UCSD-AML1 (cell line): ENCODE results near the gene ARMC7.
A peak's percentile ranks its signal among the peaks of the same experiment; 100 is the strongest.
"Not testable (repeated sequence)": the region's sequence is repeated elsewhere in the genome, so short reads cannot be mapped to it uniquely, and the experiment has no call there.

Source experiments
- DNase-seq: peaks from one replicate; lab custom pipeline; 2025; ENCODE audit not compliant: unreplicated experiment; lab: John Stamatoyannopoulos, UW

Gene ARMC7

DNA sequence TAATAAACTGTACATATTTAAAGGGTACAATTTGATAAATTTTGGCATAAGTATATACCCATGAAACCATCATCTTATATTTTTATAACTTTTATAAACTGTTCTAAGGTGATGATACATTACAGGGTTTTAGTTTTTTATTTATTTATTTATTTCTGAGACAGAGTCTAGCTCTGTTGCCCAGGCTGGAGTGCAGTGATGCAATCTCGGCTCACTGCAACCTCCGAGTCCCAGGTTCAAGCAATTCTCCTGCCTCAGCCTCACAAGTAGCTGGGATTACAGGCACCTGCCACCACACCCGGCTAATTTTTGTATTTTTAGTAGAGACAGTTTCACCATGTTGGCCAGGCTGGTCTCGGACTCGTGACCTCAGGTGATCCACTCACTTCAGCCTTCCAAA lies 18.2 kb downstream of the ARMC7 start:
- DNase-seq = not testable (repeated sequence)

- no peak for DNase-seq
Observed at GRCh38 chr17:75128694-75129505, 19.1 kb downstream of the ARMC7 start.

GRCh38 chr17:75129576-75129975 lies 19.8 kb downstream of the ARMC7 start:
- no peak for DNase-seq

DNA sequence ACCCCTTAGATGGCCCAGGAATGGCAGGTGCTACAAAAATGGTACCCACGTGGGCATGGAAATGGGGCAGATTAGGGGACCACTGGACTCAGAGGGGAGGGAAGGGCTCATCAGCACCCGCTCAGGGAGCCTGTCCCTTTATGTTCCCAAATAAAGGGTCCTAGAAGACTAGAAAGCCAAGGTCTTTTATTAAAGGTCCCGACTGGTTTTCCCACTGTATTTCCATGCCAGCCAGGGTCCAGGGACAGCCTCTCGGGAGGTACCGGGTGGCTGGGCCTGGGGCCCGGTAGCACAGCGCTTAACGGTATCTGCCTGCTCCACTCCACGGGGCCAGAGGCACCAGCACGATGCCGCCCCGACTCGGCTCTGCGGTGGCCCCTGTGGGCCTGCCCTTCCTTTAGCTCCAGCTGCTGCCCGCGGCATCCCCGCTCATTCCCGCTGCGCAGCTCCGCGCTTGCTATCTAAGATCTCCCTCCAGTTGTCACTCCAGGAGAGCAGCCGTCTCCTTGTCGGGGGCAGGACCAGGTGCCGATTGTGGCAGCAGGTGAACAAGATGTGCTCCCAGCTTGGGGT lies 20.4 kb downstream of the ARMC7 start:
- DNase-seq = no peak

- DNase-seq = peak; percentile 66
Observed at GRCh38 chr17:75130632-75131277, 21.0 kb downstream of the ARMC7 start.

DNA sequence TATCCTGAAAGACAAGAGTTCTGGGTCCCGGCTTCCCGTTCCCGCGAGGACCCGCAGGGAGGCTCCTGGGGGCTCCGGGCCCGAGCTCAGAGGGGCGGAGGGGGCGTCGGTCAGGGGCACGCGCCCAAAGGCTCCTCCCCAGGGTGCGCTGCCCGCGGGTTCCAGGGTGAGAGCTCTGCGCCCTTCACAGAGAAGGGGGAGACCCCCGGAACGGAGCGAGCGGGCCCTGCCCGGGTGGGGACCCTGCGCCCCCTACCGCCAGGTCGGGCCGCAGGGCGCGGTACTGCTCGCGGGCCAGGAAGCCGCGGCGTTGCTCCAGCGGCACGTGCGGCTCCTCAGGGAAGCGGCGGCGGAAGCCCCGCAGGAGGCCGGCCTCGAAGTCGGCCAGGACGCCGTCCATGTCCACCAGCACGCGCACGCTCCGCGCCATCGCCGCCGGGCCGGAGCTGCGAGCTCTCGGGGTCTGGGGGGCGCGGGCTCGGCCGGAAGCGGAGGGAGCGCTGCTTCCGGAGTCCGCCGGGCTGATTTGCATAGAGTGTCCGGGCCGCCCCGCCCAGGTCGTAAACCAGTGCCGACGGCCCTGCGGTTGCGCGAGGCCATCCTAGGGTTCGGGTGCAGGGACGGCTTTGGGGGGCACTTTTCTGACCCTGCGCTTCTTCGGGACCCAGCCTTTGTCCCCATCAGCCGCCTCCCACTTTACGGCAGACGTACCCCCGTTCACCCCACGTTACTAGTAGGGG lies 21.7 kb downstream of the ARMC7 start, which contains the start of gene NT5C:
TSS of gene NT5C (minus strand) at position 465 of the 740 bp plus-strand sequence. CDS start at position 430, 35 bp downstream.
- peak; percentile 83 for DNase-seq

DNA sequence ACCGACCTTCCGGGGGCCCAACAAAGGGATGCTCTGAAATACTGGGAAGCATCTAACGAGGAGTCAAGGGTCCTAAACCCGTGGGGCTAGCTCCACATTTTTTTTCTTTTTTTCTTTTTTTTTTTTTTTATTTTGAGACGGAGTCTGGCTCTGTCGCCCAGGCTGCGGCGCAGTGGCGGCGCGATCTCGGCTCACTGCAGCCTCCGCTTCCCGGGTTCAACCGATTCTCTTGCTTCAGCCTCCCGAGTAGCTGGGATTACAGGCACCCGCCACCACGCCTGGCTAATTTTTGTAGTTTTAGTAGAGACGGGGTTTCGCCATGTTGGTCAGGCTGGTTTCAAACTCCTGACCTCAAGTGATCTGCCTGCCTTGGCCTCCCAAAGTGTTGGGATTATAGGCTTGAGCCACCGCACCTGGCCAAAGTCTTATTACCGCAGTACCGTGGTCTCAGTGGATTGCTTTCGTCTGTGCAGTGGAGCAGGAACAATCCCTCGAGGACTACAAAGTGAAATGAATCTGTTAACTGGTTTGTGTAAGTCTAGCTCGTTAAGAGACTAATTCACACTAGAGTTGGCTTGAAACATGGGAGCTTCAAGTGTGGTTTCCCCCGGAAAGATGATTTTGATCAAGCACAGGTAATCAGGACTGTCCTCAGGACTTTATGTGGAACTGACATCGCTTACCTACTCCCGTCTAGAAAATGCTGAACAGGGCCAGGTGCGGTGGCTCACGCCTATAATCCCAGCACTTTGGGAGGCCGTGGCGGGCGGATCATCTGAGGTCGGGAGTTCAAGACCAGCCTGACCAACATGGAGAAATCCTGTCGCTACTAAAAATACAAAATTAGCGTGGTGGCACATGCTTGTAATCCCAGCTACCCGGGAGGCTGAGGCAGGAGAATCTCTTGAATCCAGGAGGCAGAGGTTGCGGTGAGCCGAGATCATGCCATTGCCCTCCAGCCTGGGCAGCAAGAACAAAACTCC lies 22.5 kb downstream of the ARMC7 start:
- not testable (repeated sequence) for DNase-seq

- DNase-seq = no peak
Observed at GRCh38 chr17:75133001-75133400, 23.2 kb downstream of the ARMC7 start.

DNA sequence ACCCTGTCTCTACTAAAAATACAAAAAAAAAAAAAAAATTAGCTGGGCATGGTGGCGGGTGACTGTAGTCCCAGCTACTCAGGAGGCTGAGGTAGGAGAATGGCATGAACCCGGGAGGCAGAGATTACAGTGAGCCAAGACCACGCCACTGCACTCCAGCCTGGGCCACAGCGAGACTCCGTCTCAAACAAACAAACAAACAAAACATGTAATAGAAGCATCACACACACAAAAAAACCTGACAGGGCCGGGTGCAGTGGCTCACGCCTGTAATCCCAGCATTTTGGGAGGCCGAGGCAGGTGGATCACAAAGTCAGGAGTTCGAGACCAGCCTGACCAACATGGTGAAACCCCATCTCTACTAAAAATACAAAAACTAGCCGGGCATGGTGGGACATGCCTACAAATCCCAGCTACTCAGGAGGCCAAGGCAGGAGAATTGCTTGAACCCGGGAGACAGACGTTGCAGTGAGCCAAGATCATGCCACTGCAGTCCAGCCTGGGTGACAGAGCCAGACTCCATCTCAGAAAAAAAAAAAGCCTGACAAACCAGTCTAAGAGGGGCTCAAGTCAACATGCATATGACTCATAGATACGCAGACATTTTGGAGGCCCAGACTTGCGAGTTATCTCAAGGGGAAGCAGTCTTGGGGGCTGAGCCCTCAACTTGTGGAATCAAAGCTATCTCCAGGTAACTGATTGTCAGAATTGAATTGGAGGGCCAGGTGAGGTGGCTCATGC lies 24.0 kb downstream of the ARMC7 start:
- DNase-seq = not testable (repeated sequence)

- DNase-seq = no peak
Observed at GRCh38 chr17:75135452-75135851, 25.7 kb downstream of the ARMC7 start.

- DNase-seq = no peak
Observed at GRCh38 chr17:75135946-75136345, 26.2 kb downstream of the ARMC7 start.

DNA sequence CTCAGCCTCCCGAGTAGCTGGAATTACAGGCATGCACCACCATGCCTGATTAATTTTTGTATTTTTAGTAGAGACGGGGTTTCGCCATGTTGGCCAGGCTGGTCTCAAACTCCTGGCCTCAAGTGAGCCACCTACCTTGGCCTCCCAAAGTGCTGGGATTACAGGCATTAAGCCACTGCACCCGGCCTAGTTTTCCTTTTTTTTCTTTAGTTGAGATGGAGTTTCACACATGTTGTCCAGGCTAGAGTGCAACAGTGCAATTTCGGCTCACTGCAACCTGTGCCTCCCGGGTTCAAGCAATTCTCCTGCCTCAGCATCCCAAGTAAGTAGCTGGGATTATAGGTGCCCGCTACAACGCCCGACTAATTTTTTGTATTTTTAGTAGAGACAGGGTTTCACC lies 28.0 kb downstream of the ARMC7 start:
- DNase-seq = not testable (repeated sequence)

DNA sequence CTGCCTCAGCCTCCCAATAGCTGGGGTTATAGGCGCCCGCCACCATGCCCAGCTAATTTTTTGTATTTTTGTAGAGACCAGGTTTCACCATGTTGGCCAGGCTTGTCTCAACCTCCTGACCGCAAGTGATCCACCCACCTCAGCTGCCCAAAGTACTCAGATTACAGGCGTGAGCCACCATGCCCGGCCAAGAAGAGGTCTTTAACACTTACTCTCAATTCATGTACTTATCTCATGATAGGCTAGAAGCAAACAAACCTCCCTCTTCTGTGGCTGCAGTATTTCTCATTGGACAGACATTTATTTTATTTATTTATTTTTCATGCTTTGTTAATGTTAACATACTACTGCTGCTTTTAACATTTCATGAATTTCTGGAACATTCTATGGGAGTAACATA lies 28.8 kb downstream of the ARMC7 start:
- no peak for DNase-seq

GRCh38 chr17:75142236-75142971 lies 32.6 kb downstream of the ARMC7 start:
- DNase-seq = no peak

DNA sequence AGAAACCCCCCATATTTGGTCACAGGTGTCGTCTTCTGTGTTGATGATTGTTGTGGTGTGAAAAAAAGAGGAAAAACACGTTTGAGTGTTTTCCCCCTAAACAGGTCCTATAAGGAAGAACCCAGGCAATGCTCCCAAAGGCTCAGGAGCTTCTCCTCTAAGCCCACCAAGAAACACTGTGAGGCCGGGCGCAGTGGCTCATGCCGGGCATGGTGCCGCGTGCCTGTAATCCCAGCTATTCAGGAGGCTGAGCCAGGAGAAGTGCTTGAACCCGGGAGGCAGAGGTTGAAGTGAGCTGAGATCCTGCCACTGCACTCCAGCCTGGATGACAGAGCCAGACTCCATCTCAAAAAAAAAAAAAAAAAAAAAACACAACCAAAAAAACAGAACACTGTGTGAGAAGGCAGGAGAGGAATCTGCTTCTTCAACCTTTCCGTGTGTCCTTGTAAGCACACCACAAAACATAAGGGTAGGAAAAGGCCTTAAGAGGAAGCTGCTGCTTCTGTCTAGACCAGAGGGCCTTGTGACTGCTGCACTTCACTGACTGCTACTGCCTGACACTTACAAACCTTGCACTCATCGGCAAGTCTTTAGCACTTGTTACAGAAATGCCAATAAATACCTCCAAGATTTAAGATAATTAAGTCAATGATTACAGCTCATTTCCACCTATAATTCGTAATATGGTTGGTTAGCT lies 35.2 kb downstream of the ARMC7 start:
- no peak for DNase-seq

- DNase-seq = no peak
Observed at GRCh38 chr17:75146592-75146991, 36.8 kb downstream of the ARMC7 start.

GRCh38 chr17:75147878-75148546 lies 38.2 kb downstream of the ARMC7 start:
- no peak for DNase-seq

DNA sequence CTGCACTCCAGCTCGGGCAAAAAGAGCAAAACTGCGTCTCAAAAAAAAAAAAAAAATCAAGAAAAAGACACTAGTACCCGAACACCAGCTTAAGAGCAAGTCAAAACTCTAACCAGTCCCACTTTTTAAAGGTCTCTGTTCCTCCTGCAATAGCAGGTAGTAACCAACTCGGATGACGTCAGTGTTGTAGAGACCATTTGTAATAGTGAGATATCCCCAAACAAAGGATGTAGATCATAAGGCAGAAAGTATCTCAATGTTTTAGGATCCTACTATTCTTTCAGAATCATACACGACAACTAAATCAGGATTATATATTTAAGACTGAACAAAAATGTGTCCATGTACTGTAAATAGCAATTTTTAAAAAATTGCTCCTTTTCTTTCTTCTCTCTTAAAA lies 42.2 kb downstream of the ARMC7 start:
- DNase-seq = no peak
